HG03460 (cell line): ENCODE measurements around the gene PRKCH.

Experiments
- ATAC-seq: cut with Tn5 transposase; IDR thresholded peaks from one replicate; pipeline ENCODE4 v1.9.1; 2021; ENCODE audit not compliant: unreplicated experiment

Gene PRKCH

DNA sequence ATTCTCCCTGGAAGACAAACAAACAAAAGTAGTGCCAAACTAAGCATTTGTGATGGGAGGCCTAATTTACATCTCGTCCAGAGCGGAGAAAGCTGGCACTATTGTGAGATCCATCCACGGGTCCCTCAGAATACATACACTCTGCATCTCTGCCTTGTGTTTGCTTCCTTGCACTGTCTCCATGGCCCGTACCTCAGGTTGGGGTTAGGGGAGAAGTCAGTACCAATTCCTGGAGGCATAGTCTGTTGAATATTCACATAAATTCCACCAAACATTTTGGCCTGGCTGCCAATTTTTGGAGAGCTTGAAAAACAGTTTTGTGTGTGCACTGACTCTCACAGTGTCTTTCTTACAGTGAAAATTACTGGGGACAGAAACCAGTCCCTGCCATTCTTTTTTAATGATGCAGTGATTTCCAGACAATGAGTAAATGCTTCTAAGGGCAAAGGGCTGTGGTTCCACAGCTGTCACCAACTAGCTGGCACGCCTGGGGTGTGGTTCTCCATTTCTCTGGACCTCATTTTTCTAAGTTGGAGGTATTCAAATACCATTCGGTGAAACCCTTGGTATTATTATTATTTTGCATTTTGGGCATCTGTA lies 254.3 kb downstream of the PRKCH start:
- ATAC-seq = no peak

DNA sequence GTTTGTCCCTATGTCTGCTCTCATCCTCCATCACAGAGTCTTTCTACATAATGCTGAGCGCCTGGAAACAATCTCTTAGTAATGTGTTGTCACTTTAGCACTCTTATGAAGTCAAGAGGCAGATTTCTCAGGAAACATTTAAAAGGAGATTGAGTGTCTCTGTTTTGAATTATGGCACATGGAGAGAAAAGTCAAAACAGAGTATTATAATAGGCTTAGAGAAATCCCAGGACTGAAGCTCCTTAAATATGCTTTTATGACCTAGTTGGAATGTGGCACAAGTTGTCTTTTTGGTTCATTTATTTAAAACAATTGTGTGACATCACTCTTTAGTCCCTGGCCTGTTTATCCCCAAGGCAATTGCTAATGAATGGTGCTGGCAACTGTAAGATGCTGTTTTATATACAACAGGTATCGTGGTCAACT lies 256.1 kb downstream of the PRKCH start:
- ATAC-seq = no peak

DNA sequence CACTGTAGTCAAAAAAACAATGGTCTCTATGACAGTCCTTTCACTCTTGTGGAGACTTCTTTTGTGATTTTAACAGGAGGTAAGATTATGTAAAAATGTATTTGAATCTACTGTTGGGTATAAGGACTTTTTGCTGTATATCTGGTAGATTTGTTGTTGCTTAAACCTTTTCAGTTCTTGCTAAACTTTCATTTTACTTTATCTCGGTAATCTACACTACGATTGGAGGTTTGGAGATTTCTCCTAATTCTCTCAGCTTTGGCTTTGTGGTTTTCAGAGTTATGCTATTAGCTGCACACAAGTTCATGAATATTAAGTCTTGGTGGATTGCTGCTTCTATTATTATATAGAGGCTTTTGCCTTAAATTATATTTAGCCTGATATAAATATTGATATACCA lies 257.4 kb downstream of the PRKCH start:
- no peak for ATAC-seq

DNA sequence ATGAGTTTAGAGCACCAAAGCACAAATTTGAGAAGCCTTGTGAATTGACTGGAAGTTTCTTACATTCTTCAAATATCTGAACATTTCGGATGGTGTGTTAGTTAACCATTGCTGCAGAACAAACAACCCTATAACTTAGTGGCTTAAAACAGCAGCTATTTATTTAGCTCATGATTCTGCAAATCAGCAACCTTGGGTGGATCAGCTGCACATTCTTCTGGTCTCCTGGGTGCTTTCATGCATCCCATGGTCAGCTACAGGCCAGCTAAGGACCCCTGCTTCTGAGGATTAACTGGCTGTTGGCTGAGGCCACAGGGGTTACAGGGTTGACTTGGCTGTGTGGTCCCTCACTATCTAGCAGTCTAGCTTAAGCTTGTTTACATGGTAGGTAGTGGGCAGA lies 260.0 kb downstream of the PRKCH start:
- ATAC-seq = no peak

DNA sequence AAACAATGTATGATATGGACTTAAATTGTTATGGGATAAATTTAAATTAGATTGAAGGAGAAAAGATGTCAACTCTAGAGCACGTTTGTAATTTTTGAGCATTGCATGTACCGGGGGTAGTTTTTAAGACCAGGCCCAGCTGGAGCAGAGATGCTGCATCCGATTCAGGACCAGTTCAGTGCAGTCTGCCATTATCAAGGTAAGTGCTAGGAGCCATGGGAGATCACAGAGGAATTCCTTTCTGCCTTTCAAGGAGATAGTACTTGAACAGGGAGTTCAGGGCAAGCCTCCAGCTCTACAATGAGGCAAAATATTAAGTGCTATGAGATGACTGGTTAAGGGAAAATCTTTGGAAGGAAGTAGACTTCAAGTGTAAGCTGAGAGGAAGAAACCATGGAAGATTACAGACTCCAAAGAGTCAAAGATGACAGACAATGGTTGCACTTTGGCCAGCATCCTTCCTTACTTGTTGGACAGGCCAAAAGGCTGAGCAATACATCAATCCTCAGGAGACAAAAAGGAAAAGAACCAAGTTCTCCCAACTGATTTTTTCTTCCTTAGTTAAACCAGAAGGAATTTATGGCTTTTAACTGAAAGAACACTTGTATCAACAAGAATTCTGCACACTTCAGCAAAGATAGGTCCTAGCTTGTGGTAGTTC lies 260.7 kb downstream of the PRKCH start:
- no peak for ATAC-seq

DNA sequence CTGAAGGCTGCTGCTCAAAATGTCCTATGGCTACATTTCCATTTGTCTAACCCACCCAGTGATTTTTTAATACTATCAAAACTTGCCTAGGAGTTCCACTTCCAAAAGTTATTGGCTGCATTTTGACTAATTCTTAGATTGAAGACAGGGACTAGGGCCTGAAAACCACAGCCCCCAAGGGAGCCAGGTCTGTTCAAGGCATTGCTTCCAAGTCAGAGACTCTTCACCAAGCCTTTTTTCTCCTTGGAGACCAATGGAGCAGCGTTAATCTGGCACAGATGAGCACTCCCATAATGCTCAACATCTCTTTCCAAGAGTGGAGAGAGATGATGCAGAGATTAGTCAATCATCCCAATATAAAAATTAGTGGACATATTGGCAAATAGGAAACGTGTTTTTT lies 261.4 kb downstream of the PRKCH start:
- no peak for ATAC-seq

DNA sequence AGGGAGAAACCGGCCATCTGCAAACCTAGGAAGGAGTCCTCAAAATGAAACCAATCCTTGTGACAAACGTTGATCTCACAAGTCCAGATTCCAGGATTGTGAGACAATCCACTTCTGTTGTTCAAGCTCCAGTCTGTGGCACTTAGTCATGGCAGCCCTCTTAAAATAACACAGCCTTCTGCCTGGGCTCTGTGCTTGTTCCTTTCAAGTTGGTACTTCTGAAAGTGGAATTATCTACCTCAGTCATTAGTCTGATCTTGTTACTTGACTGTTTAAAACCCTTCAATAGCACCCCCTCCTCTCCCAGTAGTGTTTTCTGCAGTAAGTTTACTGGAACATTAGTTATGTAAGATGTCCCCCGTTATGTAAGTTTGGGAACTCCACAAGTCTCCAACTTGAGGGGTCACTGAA lies 263.0 kb downstream of the PRKCH start:
- ATAC-seq = no peak

DNA sequence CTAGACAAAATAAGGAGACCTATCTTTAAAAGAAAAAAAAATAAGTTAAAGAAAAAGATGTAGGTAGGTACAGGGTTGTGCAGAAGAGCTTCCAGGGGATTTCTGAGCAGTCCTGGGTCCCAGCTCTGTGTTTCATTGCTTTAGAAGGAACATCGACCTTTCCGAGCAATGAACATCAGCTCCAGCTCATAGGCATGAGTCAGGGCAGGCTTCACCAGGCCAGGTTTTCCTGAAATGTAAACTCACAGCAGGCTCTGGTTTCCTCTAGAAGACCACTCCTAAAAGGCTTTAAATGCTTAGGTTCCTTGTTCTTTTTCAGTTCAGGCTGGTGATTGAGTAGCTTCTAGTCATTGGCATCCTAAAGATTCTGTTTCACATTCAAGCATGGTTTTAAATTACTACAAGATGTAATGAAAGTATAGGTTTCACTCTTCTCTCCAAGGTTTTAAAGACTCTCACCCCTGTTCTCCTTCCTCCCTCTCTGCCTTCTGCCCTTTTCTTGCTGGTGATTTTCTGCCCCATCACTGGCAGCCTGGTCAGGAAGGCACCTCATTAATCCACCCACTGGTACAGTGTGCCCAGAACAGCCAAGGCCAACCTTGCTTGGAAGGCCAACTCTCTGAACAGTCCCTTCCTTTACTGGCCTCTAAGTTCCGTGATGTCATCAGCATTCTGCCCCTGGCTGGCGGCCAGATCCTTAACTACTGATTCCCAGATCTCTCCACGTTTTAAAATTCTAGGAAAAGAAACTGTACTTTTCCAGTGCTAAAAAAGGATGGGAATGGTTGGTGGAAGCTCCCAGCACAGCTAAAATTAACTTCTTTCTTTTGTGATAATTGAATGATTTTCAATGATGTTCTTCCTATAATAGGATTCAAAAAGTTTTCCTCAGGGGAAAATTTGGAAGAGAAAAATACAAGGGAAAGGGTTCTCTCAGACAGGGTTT lies 264.5 kb downstream of the PRKCH start:
- no peak for ATAC-seq

DNA sequence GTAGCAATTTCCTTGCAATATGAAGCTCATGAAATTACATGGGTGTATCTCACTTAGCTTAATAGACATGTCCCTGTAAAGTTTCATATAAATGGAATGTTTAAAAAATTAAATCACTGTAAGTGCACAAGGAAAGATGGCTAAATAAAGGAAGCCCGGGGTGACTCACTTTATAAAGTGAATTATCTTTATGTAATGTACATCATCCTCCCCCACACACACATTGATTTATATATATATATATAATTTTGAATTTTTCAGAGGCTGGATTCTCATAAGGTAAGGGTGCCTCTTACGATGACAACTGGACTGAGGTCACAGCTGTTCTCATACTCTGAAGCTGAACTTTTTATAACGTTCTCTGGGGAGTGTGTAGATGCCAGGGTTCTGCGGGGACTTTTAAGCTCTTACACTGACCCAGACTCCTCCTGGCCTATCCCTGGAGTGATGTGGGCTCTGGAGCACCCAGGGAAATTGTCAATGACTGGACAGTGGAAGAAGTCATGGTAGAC lies 265.2 kb downstream of the PRKCH start:
- no peak for ATAC-seq

DNA sequence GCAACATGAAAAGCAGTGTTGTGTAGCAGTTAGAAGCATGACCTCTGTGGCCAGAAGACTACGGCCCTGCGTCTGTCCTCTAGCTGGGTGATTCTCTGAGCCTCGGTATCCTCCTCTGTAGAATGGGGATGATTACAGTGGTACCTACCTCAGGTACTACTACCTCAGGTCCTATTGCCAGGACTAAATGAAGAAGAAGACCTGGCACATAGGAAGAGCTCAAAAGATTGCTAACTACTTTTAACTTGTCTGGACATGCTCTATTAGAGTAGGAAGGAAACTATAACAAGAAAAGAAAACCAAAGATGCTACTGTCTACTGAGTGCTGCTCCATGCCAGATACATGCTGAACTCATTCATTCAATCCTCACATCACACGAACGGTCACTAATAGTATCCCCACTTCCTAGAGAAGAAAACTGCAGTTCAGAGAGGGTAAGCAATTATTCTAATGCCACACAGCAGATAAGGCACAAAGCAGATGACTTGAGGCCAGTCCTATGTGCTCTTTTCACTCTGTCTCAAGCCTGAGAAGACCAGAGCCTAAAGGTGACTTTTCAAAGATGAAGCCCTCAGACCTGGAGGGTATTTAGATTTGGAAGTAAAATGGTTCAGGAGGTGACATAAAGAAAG lies 265.8 kb downstream of the PRKCH start:
- ATAC-seq = no peak

DNA sequence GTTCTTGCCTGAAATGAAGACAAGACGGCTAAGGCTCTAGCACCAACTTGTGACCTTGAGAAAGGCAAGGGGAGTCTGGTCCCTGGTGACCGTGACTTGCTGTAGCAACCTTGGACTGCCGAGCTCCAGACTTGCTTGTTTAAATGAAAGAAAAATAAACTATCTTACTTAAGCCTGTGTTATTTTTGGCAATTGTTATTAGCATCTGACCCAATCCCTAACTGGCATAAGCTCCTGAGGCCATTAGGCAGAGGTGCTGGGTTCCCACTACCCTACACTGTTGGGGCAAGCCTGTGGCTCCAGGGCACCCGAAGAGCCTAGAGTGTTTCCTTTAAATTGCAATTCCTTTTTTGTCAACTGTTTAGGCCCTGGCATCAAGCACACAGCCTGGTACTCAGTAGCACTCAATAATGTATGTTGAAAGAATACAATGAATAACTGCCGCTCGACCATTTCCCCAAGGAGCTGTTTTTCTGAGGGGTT lies 267.1 kb downstream of the PRKCH start:
- ATAC-seq = no peak

DNA sequence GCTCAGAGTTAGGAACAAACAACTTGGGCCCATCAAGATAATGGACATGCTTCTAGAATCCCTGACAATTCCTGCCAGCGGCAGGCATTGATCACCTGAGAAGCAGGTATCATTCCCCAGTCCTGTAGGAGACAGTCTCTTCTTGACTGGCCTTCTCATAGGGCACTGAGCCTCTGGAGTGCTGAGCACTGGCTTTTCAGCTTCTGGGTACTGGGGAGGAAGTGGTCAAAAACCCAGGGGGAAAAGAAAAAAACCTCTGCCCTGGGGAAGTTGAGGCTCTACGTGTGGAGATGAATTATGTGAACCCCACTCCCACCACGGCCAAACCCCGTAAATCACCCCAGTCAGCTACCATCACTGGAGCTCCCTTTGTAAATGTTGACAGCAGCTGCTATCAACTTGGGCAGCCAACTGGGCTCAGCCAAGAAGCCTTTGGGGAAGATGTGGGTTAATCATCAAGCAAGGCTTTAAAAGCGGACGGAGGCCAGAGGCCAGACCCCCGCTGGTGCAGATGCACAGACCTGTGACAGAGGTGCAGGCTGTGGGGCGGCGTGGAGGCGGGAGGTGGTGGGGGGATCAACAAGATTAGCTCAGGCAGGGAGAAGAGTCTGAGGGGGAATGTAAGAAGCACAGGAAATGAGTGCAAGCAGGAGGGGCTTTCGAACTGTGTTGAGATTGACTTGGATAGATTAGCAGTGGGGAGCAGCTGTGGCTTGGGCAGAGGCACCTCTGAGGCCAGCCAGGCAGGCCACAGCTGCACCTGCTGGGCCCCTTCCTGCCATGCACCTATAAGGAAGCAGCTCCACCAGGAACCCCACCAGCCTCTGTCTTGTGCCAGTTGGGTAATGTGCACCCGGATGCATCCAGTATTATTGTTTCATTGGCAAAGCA lies 268.6 kb downstream of the PRKCH start:
- no peak for ATAC-seq

DNA sequence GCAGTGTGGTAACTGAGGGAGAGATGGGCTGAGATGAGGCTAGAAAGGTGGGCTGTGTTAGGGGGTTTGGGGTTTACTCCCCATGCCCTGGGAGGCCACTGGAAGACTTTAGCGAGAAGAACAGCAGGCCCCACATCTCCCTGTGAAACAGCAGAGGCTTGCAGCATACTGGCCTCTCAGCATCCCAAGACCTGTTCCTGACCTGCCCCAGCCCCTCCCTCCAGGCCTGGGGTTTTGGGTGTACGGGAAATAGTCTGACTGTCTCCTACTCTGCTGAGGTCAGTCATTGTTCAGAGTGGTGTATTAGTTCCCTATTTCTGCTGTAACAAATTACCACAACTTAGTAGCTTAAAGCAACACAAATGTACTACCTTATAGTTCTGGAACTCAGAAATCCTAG lies 270.5 kb downstream of the PRKCH start:
- no peak for ATAC-seq

DNA sequence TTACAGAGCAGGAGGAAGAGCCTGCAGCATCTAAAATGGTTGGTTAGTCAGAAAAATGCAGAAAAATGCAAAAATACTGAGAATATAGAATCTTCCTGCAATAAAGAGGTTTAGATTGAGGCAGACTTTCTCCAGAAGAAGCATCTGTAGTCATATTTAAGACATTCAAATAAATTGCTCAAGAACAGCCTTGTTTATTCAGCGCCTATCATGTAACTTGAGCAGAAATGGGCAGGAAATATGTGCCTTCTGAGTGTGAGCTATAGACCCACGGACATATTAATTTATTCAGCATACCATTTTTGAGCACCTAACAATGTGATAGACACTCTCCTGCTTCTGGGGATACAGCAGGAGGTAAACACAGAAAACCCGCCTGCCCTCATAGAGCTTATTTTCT lies 272.0 kb downstream of the PRKCH start:
- ATAC-seq = no peak

DNA sequence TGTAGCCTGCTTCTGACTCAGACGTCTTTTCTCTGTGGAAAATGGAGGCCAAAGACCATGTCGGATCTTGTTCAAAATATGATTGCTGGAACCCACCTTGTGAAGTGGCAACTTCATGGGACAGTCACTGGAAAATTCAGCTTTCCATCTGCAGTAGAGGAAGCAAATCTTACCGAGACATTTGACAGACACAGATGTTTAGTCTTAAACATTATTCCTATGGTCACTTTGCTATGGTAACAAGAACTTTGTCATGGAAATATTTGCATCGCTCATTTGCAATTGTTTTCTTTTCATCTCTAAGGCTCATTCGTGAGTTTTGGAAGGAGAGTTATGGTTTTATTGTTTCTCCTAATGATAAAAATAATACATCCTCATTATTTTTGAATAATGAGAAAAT lies 275.6 kb downstream of the PRKCH start:
- ATAC-seq = no peak

DNA sequence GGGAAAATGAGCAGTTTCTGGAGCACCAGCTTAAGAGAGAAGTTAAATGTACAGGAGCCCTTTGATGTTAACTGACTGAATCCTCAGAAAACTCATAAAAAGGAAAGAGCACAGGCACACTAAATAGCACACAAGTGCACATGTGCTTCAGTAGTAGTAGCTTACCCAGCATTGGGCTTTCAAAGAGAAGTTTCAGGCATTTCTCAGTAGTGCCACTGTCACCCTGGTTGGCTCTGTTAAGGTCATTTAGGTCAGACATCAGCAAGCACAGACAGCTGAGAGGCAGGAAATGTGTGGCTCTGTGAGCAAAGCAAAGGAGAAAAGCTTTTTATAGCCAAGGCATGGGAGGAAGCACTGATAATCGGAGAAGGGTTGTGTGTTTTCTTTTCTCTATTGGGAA lies 277.6 kb downstream of the PRKCH start:
- ATAC-seq = no peak

DNA sequence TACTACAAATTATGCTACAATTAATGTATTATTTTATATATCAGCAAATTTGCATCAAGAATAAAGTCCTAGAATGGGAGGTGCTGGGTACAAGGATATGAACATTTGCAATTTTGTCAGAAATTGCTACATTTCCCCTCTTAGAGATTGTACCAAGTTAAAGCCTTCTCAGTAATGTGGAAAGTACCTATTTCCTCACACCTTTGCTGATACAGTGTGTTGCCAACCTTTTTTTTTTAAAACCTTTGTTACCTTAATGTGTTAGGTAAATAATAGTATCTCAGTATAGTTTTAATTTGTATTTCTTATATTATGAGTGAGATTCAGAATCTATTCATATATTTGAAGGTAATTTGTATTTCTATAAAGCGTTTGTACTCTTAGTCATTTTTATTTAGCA lies 278.6 kb downstream of the PRKCH start:
- ATAC-seq = no peak
